ENCODE results near the gene CCDC85B. TPM values are rescaled to one million over a fixed set of nuclear protein-coding genes. Genes with fewer than 3 reads are reported as not detected.

The CCDC85B gene
- total and polyA plus RNA-seq, 2 of the 13 experiments (the other 11 are each of a cell fraction or from before 2014, with no cell fraction given) = 8.2 to 19.5 TPM

- TF ChIP-seq, protein P1, sequence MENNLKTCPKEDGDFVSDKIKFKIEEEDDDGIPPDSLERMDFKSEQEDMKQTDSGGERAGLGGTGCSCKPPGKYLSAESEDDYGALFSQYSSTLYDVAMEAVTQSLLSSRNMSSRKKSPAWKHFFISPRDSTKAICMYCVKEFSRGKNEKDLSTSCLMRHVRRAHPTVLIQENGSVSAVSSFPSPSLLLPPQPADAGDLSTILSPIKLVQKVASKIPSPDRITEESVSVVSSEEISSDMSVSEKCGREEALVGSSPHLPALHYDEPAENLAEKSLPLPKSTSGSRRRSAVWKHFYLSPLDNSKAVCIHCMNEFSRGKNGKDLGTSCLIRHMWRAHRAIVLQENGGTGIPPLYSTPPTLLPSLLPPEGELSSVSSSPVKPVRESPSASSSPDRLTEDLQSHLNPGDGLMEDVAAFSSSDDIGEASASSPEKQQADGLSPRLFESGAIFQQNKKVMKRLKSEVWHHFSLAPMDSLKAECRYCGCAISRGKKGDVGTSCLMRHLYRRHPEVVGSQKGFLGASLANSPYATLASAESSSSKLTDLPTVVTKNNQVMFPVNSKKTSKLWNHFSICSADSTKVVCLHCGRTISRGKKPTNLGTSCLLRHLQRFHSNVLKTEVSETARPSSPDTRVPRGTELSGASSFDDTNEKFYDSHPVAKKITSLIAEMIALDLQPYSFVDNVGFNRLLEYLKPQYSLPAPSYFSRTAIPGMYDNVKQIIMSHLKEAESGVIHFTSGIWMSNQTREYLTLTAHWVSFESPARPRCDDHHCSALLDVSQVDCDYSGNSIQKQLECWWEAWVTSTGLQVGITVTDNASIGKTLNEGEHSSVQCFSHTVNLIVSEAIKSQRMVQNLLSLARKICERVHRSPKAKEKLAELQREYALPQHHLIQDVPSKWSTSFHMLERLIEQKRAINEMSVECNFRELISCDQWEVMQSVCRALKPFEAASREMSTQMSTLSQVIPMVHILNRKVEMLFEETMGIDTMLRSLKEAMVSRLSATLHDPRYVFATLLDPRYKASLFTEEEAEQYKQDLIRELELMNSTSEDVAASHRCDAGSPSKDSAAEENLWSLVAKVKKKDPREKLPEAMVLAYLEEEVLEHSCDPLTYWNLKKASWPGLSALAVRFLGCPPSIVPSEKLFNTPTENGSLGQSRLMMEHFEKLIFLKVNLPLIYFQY (CRISPR knock-in tag; IDR thresholded peaks at IDR 0.05; ENCODE audit: borderline replicate concordance) = peak; percentile 48; the same call in 1 of the 2 replicates
- TF ChIP-seq SP5 (CRISPR knock-in tag; IDR thresholded peaks at IDR 0.05; ENCODE audit: borderline replicate concordance, low read depth) (peak; percentile 54; the same call in 1 of the 2 replicates), CREM (IDR thresholded peaks at IDR 0.05) (peak; percentile 66), CREM (CRISPR knock-in tag; IDR thresholded peaks at IDR 0.05) (0 out of 2 replicates have a peak, but pooled peaks have one; percentile 32), POLR2G (IDR thresholded peaks at IDR 0.05; ENCODE audit: low read depth, low read length) (peak; percentile 95), ZHX1 (CRISPR knock-in tag; IDR thresholded peaks at IDR 0.05; ENCODE audit: low read depth) (no peak), SIN3A (IDR thresholded peaks at IDR 0.05; ENCODE audit: borderline replicate concordance, low read depth, low read length) (peak; percentile 88; the same call in 1 of the 2 replicates), U2AF2 (IDR thresholded peaks at IDR 0.05; ENCODE audit: low read depth, low read length) (no peak), LRRFIP1 (CRISPR knock-in tag; conservative IDR thresholded peaks at IDR 0.05) (no peak), ZNF615 (CRISPR knock-in tag; IDR thresholded peaks at IDR 0.05; ENCODE audit: borderline replicate concordance) (no peak), MXI1 (IDR thresholded peaks at IDR 0.05; ENCODE audit: borderline replicate concordance, low read depth, low read length) (peak; percentile 78; the same call in 1 of the 3 replicates), FOSL2 (CRISPR knock-in tag; IDR thresholded peaks at IDR 0.05) (peak; percentile 83), ZBTB33 (CRISPR knock-in tag; IDR thresholded peaks at IDR 0.05) (peak; percentile 30; the same call in 1 of the 2 replicates), FOXJ3 (CRISPR knock-in tag; IDR thresholded peaks at IDR 0.05; ENCODE audit: borderline replicate concordance) (no peak), ZSCAN30 (CRISPR knock-in tag; IDR thresholded peaks at IDR 0.05) (no peak), FOXP1 (IDR thresholded peaks at IDR 0.05) (no peak), FOXP1 (CRISPR knock-in tag; IDR thresholded peaks at IDR 0.05) (no peak), ATM (IDR thresholded peaks at IDR 0.05; ENCODE audit: borderline replicate concordance) (no peak), THYN1 (CRISPR knock-in tag; IDR thresholded peaks at IDR 0.05; ENCODE audit: borderline replicate concordance, low read depth) (no peak)
Observed at GRCh38 chr11:65900125-65900898, 9.8 kb downstream of the CCDC85B start, which contains the start of gene FOSL1 (continued).

Measured in HepG2 (cell line).